ENCODE data around the gene RNF135. TPM values are rescaled to one million over a fixed set of nuclear protein-coding genes. Genes with fewer than 3 reads are reported as not detected.

The RNF135 gene
- polyA plus RNA-seq, 1 of the 3 experiments (the other 2 are of a cell fraction) = not detected

DNA sequence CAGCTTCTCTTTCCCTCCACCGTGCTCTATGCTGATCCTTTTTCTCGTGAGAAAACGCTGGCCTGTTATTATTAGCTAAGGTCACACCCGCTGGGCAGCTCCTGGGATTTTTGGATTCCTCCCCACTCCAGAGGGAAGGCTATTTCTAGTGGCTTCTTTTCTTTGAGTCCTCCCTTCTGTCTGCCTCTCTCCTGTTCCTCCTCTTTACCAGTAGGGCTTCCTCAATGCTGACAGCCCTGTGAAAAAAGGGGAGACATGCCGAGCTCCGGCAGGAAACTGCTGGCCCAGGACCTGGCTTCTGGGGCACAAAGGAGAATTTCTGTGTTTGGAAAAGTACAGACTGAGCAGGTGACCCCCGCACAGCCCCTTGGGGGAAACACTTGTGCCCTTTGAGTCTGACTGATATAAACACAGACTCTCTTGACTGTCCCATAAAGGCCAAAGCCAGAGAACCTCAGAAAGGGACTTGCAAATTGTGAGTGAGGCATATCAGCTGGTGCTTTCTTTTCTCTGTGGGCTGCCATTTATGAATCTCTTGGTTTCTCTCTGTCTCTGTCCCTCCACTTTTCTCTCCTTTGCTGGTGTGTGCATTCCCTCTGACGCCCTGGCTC lies 14.0 kb upstream of the RNF135 start:
- Histone ChIP-seq H3K36me3 (replicated peaks in 1 of 2; ENCODE audit: control insufficient read depth in 1 of 2, insufficient read depth in 2 of 2, low read length in 1 of 2) (no peaks in the 10 kb centered on the region), H4K20me1 (ENCODE audit: insufficient read depth) (no peaks in the 10 kb centered on the region), H3K9ac (no peak overlapping the region), H3K4me1 (ENCODE audit: control insufficient read depth in 1 of 2, insufficient read depth in 2 of 2, low read depth in 1 of 2, low read length in 1 of 2) (no peaks in the 10 kb centered on the region), H3K79me2 (ENCODE audit: insufficient read depth) (no peaks in the 10 kb centered on the region), H3K9me2 (no peaks in the 10 kb centered on the region), H3K27me3 (ENCODE audit: insufficient read depth) (no peaks in the 10 kb centered on the region), H3K9me3 (no peaks in the 10 kb centered on the region), H3K4me2 (no peak overlapping the region), H2AFZ (ENCODE audit: low read depth) (0 out of 2 replicates have a peak overlapping the region, but pooled peaks have one; percentile 29), H3K27ac (ENCODE audit: low read depth in 2 of 2, low read length in 1 of 2) (no peak overlapping the region), H3K4me3 (ENCODE audit: low read depth in 2 of 2, low read length in 1 of 2) (no peak overlapping the region), H3F3A (replicated peaks; ENCODE audit: insufficient read depth) (no peaks in the 10 kb centered on the region)
- 88% methylated on average over 7 of the region's 8 CpGs for WGBS (ENCODE audit: low lambda C conversion rate)
- POLR2A ChIA-PET = no interaction called here
- no peak for DNase-seq
- CTCF ChIA-PET = no interaction called here
- no peak for TF ChIP-seq RXRA (IDR thresholded peaks at IDR 0.05; ENCODE audit: borderline replicate concordance, low read depth)
- TF ChIP-seq SMC3 (IDR thresholded peaks at IDR 0.05; ENCODE audit: low read depth, low read length) = no peak
- TF ChIP-seq GABPA (IDR thresholded peaks at IDR 0.05; ENCODE audit: low read depth) = no peak
- TF ChIP-seq NFIC (IDR thresholded peaks at IDR 0.05; ENCODE audit: borderline replicate concordance) = no peak
- TF ChIP-seq RAD21 (IDR thresholded peaks at IDR 0.05; ENCODE audit: low read length) = no peak
- TF ChIP-seq EP300 (IDR thresholded peaks at IDR 0.05; ENCODE audit: borderline replicate concordance in 1 of 2, low read depth in 1 of 2, low read length in 1 of 2) = no peak
- TF ChIP-seq, protein P1, sequence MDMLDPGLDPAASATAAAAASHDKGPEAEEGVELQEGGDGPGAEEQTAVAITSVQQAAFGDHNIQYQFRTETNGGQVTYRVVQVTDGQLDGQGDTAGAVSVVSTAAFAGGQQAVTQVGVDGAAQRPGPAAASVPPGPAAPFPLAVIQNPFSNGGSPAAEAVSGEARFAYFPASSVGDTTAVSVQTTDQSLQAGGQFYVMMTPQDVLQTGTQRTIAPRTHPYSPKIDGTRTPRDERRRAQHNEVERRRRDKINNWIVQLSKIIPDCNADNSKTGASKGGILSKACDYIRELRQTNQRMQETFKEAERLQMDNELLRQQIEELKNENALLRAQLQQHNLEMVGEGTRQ (IDR thresholded peaks at IDR 0.05; ENCODE audit: borderline replicate concordance, low read depth, low read length) = no peak
- no peak for TF ChIP-seq FOXJ3 (CRISPR knock-in tag; IDR thresholded peaks at IDR 0.05)

GRCh38 chr17:30957741-30958140 lies 13.1 kb upstream of the RNF135 start:
- Histone ChIP-seq H3K27ac (ENCODE audit: low read depth in 2 of 2, low read length in 1 of 2) (no peak overlapping the region), H3K4me2 (no peak overlapping the region), H3K9me3 (no peaks in the 10 kb centered on the region), H4K20me1 (ENCODE audit: insufficient read depth) (no peaks in the 10 kb centered on the region), H3K79me2 (ENCODE audit: insufficient read depth) (no peaks in the 10 kb centered on the region), H3K36me3 (replicated peaks in 1 of 2; ENCODE audit: control insufficient read depth in 1 of 2, insufficient read depth in 2 of 2, low read length in 1 of 2) (no peaks in the 10 kb centered on the region), H3K27me3 (ENCODE audit: insufficient read depth) (no peaks in the 10 kb centered on the region), H2AFZ (ENCODE audit: low read depth) (no peak overlapping the region), H3K9me2 (no peaks in the 10 kb centered on the region), H3K4me1 (ENCODE audit: control insufficient read depth in 1 of 2, insufficient read depth in 2 of 2, low read depth in 1 of 2, low read length in 1 of 2) (no peaks in the 10 kb centered on the region), H3K9ac (no peak overlapping the region), H3F3A (replicated peaks; ENCODE audit: insufficient read depth) (no peaks in the 10 kb centered on the region), H3K4me3 (ENCODE audit: low read depth in 2 of 2, low read length in 1 of 2) (no peak overlapping the region)
- TF ChIP-seq FOXJ3 (CRISPR knock-in tag; IDR thresholded peaks at IDR 0.05) = no peak
- TF ChIP-seq, protein P2, sequence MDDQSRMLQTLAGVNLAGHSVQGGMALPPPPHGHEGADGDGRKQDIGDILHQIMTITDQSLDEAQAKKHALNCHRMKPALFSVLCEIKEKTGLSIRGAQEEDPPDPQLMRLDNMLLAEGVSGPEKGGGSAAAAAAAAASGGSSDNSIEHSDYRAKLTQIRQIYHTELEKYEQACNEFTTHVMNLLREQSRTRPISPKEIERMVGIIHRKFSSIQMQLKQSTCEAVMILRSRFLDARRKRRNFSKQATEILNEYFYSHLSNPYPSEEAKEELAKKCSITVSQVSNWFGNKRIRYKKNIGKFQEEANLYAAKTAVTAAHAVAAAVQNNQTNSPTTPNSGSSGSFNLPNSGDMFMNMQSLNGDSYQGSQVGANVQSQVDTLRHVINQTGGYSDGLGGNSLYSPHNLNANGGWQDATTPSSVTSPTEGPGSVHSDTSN (IDR thresholded peaks at IDR 0.05) = no peak
- no peak for TF ChIP-seq MXI1 (IDR thresholded peaks at IDR 0.05; ENCODE audit: low read depth, low read length)
- no peak for TF ChIP-seq USF1 (IDR thresholded peaks at IDR 0.05; ENCODE audit: borderline replicate concordance, low read depth)
- TF ChIP-seq NFIC (IDR thresholded peaks at IDR 0.05; ENCODE audit: borderline replicate concordance) = no peak
- no peak for TF ChIP-seq POLR2AphosphoS5 (IDR thresholded peaks at IDR 0.05; ENCODE audit: low read depth, low read length)
- TF ChIP-seq GATA2 (CRISPR knock-in tag; IDR thresholded peaks at IDR 0.05) = no peak
- TF ChIP-seq, protein P3, sequence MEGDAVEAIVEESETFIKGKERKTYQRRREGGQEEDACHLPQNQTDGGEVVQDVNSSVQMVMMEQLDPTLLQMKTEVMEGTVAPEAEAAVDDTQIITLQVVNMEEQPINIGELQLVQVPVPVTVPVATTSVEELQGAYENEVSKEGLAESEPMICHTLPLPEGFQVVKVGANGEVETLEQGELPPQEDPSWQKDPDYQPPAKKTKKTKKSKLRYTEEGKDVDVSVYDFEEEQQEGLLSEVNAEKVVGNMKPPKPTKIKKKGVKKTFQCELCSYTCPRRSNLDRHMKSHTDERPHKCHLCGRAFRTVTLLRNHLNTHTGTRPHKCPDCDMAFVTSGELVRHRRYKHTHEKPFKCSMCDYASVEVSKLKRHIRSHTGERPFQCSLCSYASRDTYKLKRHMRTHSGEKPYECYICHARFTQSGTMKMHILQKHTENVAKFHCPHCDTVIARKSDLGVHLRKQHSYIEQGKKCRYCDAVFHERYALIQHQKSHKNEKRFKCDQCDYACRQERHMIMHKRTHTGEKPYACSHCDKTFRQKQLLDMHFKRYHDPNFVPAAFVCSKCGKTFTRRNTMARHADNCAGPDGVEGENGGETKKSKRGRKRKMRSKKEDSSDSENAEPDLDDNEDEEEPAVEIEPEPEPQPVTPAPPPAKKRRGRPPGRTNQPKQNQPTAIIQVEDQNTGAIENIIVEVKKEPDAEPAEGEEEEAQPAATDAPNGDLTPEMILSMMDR (IDR thresholded peaks at IDR 0.05) = no peak
- TF ChIP-seq SMC3 (IDR thresholded peaks at IDR 0.05; ENCODE audit: low read depth, low read length) = no peak
- TF ChIP-seq RAD21 (IDR thresholded peaks at IDR 0.05; ENCODE audit: low read length) = no peak
- TF ChIP-seq MEF2A (IDR thresholded peaks at IDR 0.05; ENCODE audit: borderline replicate concordance, low read depth) = no peak
- no peak for TF ChIP-seq RCOR1 (IDR thresholded peaks at IDR 0.05; ENCODE audit: low read length)
- TF ChIP-seq EP300 (IDR thresholded peaks at IDR 0.05; ENCODE audit: borderline replicate concordance in 1 of 2, low read depth in 1 of 2, low read length in 1 of 2) = no peak
- TF ChIP-seq RXRA (IDR thresholded peaks at IDR 0.05; ENCODE audit: borderline replicate concordance, low read depth) = no peak
- TF ChIP-seq EZH2phosphoT487 (IDR thresholded peaks at IDR 0.05; ENCODE audit: borderline replicate concordance, low read depth) = no peak
- no peak for TF ChIP-seq ZBTB33 (IDR thresholded peaks at IDR 0.05; ENCODE audit: borderline replicate concordance, low read depth)
- TF ChIP-seq GABPA (IDR thresholded peaks at IDR 0.05; ENCODE audit: low read depth) = no peak
- TF ChIP-seq, protein P4, sequence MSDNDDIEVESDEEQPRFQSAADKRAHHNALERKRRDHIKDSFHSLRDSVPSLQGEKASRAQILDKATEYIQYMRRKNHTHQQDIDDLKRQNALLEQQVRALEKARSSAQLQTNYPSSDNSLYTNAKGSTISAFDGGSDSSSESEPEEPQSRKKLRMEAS (IDR thresholded peaks at IDR 0.05; ENCODE audit: low read depth) = no peak
- POLR2A ChIA-PET = no interaction called here
- DNase-seq = no peak
- 83% methylated on average over 5 of the region's 6 CpGs for WGBS (ENCODE audit: low lambda C conversion rate)
- CTCF ChIA-PET = no interaction called here

Measured in SK-N-SH (cell line).